PC-9 (cell line): Measurements from ENCODE around the gene PHLDB2. TPM values are rescaled to one million over a fixed set of nuclear protein-coding genes. Genes with fewer than 3 reads are reported as not detected.

Source experiments
- BruUV-seq: library from RNA; stranded (reverse); fragments of 400-500 nt; replicated peaks from 2 replicates; lab custom pipeline; 2021; lab: Mats Ljungman, UMichigan
- CTCF ChIA-PET: fragments of 300-600 bp; sonication (Branson Sonifier 250); formaldehyde crosslinking; loops from one replicate; lab custom pipeline; 2022; ENCODE audit warnings: antibody characterized with exemption; lab: Charles Lee
- POLR2A ChIA-PET: fragments of 300-600 bp; sonication (Branson Sonifier 250); formaldehyde crosslinking; loops from one replicate; lab custom pipeline; 2022; ENCODE audit warnings: antibody characterized with exemption; ENCODE audit not compliant: unreplicated experiment; lab: Charles Lee
- DNase-seq, 2 experiments: peaks; one replicate each; pipeline versions ENCODE4 v3.0.0 to v3.0.0-alpha.2; 2015 to 2022; ENCODE audit warnings: mixed read lengths in 1 of 2
- H2AFZ ChIP-seq: fragments of 200-600 bp; sonication (generic); 2 replicates; pipeline ENCODE4 v1.8.1; 2017; ENCODE audit warnings: antibody characterized with exemption
- H3F3A ChIP-seq: fragments of 200-600 bp; sonication (generic); 2 replicates; pipeline ENCODE4 v1.8.1; 2017; ENCODE audit warnings: antibody characterized with exemption, mild to moderate bottlenecking, low read depth; ENCODE audit not compliant: insufficient read depth
- H3K27ac ChIP-seq: fragments of 200-600 bp; sonication (generic); 2 replicates; pipeline ENCODE4 v1.6.1; 2016; ENCODE audit warnings: mixed run types
- H3K27me3 ChIP-seq: fragments of 200-600 bp; sonication (generic); 2 replicates; pipeline ENCODE4 v1.6.1; 2016; ENCODE audit warnings: low read depth, mixed run types; ENCODE audit not compliant: insufficient read depth
- H3K36me3 ChIP-seq: fragments of 200-600 bp; sonication (generic); 2 replicates; pipeline ENCODE4 v1.6.1; 2016; ENCODE audit warnings: low read depth, mixed run types
- H3K4me1 ChIP-seq: fragments of 200-600 bp; sonication (generic); replicated peaks from 2 replicates; pipeline ENCODE4 v1.6.1; 2016; ENCODE audit warnings: mixed run types; ENCODE audit not compliant: insufficient read depth
- H3K4me2 ChIP-seq: fragments of 200-600 bp; sonication (generic); 2 replicates; pipeline ENCODE4 v1.6.1; 2017; ENCODE audit warnings: mixed run types
- H3K4me3 ChIP-seq: fragments of 200-600 bp; sonication (generic); 2 replicates; pipeline ENCODE4 v1.6.1; 2016; ENCODE audit warnings: mixed run types
- H3K79me2 ChIP-seq: fragments of 200-600 bp; sonication (generic); 2 replicates; pipeline ENCODE4 v1.6.1; 2017; ENCODE audit warnings: low read depth, mixed run types
- H3K9me2 ChIP-seq: fragments of 200-600 bp; sonication (generic); 2 replicates; pipeline ENCODE4 v1.8.1; 2017; ENCODE audit warnings: mild to moderate bottlenecking; ENCODE audit not compliant: insufficient read depth
- H3K9me3 ChIP-seq: fragments of 200-600 bp; sonication (generic); 2 replicates; pipeline ENCODE4 v1.8.1; 2016; ENCODE audit warnings: low read depth; ENCODE audit not compliant: insufficient read depth
- H4K20me1 ChIP-seq: fragments of 200-600 bp; sonication (generic); 2 replicates; pipeline ENCODE4 v1.8.1; 2017; ENCODE audit not compliant: insufficient read depth
- EZH2 ChIP-seq: fragments of 200-600 bp; sonication (generic); IDR thresholded peaks from 2 replicates; pipeline ENCODE4 v1.8.0; 2017; ENCODE audit warnings: antibody characterized with exemption, low read depth
- intact Hi-C: fragments of 100-400 bp; cut with micrococcal nuclease; formaldehyde crosslinking; loops from one replicate; pipeline ENCODE4 v1.10.0; 2022; ENCODE audit not compliant: unreplicated experiment
- total RNA-seq: library from RNA; stranded (reverse); gene quantifications from 2 replicates; pipeline ENCODE4 v1.2.3, GENCODE V29; 2021
- TF ChIP-seq, protein P1 (sequence below): fragments of 200-600 bp; sonication (generic); conservative IDR thresholded peaks from 2 replicates; pipeline ENCODE4 v1.6.1; 2017; ENCODE audit warnings: mixed run types, antibody characterized with exemption, mild to moderate bottlenecking, moderate library complexity

The PHLDB2 gene
- total RNA-seq, 1 experiment from 2014 or later = 42.7 TPM

DNA sequence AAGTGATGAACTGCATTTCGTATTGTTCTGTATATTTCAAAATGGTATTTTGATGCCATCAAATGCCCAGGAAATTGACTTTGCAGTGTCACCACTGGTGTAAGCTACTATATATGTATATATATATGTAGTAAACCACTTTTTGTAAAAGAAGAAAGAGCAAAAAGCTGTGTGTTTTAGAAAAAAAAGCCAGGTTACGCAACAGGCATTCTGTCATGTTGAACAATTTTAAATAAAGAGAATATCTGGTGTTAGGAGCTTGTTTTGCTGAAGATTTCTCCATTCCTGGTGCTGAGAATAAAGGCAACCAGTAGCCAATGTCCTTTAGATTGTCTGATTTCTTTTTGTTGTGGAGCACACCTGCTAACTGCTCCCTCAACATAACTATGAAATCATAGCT, 116.1 kb downstream of the PHLDB2 start:
- CTCF ChIA-PET = interaction anchor here (0.6 kb wide), 1 partner anchor 259 kb away, joined by 3 read pairs; no protein-coding TSS in a partner anchor
- POLR2A ChIA-PET = no interaction called here
- no peak overlapping the region for H3K4me2 ChIP-seq
- no TSS peak for BruUV-seq
- H3K4me3 ChIP-seq = no peak overlapping the region
- H3K27me3 ChIP-seq = no peaks in the 10 kb centered on the region
- no peaks in the 10 kb centered on the region for H3K9me2 ChIP-seq
- intact Hi-C loops = no loop called here
- H3K27ac ChIP-seq = no peak overlapping the region
- no peaks in the 10 kb centered on the region for H4K20me1 ChIP-seq
- H2AFZ ChIP-seq = no peak overlapping the region
- peaks cover 13% of the 10 kb centered on the region for H3K79me2 ChIP-seq
- TF ChIP-seq EZH2 = no peak
- peaks cover 40% of the 10 kb centered on the region for H3K36me3 ChIP-seq
- peaks cover 61% of the 10 kb centered on the region for H3F3A ChIP-seq
- peaks cover 16% of the 10 kb centered on the region for H3K4me1 ChIP-seq
- DNase-seq = no peak
- no peaks in the 10 kb centered on the region for H3K9me3 ChIP-seq

DNA sequence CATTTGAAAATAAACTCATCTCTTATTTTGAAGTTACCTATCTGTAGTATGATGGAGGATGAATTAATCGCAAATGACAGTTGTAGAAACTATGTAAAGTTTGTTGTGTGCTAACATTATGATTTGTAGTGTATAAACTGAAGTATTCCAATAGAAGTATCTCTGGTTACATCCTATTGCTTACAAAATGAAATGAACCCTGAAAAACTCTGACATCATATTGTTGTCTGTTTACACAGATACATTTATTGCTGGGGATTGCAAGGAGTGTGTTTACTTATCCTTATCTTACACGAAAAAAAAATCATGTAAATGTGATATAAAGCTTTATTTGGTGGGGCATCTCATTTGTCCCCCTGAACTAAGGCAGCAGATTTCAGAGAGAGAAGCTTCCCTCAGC, 117.2 kb downstream of the PHLDB2 start:
- Histone ChIP-seq H3K36me3 (peaks cover 31% of the 10 kb centered on the region), H2AFZ (no peak overlapping the region), H3K9me2 (no peaks in the 10 kb centered on the region), H3K4me3 (no peak overlapping the region), H3K4me2 (no peak overlapping the region), H3K79me2 (peaks cover 24% of the 10 kb centered on the region), H3K27me3 (no peaks in the 10 kb centered on the region), H3K27ac (0 out of 2 replicates have a peak overlapping the region, but pooled peaks have one; percentile 2), H3K9me3 (no peaks in the 10 kb centered on the region), H3F3A (peaks cover 56% of the 10 kb centered on the region), H3K4me1 (peaks cover 24% of the 10 kb centered on the region), H4K20me1 (no peaks in the 10 kb centered on the region)
- CTCF ChIA-PET = interaction anchor here (0.5 kb wide), 1 partner anchor 167 kb away, joined by 4 read pairs; no protein-coding TSS in a partner anchor
- POLR2A ChIA-PET = no interaction called here
- TF ChIP-seq, protein P1, sequence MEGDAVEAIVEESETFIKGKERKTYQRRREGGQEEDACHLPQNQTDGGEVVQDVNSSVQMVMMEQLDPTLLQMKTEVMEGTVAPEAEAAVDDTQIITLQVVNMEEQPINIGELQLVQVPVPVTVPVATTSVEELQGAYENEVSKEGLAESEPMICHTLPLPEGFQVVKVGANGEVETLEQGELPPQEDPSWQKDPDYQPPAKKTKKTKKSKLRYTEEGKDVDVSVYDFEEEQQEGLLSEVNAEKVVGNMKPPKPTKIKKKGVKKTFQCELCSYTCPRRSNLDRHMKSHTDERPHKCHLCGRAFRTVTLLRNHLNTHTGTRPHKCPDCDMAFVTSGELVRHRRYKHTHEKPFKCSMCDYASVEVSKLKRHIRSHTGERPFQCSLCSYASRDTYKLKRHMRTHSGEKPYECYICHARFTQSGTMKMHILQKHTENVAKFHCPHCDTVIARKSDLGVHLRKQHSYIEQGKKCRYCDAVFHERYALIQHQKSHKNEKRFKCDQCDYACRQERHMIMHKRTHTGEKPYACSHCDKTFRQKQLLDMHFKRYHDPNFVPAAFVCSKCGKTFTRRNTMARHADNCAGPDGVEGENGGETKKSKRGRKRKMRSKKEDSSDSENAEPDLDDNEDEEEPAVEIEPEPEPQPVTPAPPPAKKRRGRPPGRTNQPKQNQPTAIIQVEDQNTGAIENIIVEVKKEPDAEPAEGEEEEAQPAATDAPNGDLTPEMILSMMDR = no peak
- no peak for TF ChIP-seq EZH2
- intact Hi-C loops = no loop called here
- no TSS peak for BruUV-seq
- no peak for DNase-seq

DNA sequence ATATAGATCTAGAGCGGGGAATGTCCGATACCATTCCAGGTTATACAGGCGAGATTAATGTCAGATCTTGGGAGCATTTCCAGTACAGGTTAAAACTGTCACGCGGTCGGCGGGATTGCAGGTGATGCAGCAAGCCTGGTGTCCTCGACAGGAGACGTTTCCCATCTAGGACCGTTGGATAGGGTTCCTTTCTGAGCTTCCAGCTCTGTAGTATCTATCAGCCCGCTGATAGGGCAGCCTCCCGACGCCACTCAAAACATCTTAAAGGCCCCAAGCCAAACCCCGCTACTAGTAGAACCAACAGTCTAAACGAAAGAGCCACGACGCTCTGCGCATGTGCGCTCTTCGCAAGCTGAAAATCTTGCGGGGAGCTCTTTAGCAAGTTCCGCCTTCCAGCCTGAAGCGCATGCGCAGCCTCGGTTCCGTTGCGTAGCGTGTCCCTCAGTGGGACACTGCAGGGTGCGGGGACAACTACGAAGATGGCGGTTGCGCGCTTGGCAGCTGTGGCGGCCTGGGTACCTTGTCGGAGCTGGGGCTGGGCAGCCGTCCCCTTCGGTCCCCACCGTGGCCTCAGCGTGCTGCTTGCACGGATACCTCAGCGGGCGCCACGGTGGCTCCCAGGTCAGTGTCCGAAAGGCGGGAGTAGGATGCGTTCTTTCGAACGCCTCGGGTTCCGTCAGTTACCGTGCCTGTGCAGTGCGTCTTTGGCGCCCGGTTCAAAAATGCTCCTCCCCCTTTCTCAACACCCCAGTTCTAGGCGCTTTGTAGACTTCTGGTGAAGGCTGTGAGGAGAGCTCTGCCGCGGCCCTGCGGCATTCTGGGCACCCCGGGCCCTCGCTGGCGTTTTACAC, 119.7 kb downstream of the PHLDB2 start, which contains the start of gene ABHD10:
ABHD10 (plus strand) TSS at position 444 of the 851 bp plus-strand sequence; CDS start at position 480, 36 bp downstream.
- peaks cover 36% of the 10 kb centered on the region for H3F3A ChIP-seq
- no peaks in the 10 kb centered on the region for H3K9me3 ChIP-seq
- TF ChIP-seq, protein P1 = no peak
- TF ChIP-seq EZH2 = no peak
- DNase-seq = peak; percentile 95 to 96
- H4K20me1 ChIP-seq = no peaks in the 10 kb centered on the region
- H3K27me3 ChIP-seq = no peaks in the 10 kb centered on the region
- no peaks in the 10 kb centered on the region for H3K9me2 ChIP-seq
- peaks cover 38% of the 10 kb centered on the region for H3K79me2 ChIP-seq
- intact Hi-C loops = no loop called here
- ChIA-PET CTCF (interaction anchor here (0.5 to 1.7 kb wide), 11 partner anchors 9 to 310 kb away, joined by 3 to 9 read pairs (median 5); no protein-coding TSS in a partner anchor), POLR2A (interaction anchor here (0.5 to 1.9 kb wide), 21 partner anchors 8 to 993 kb away, joined by 3 to 22 read pairs (median 5); partner anchors contain the start of genes PHLDB2 and ZBED2)
- H3K4me2 ChIP-seq = peak within 1 kb of the TSS; percentile 83
- peak within 1 kb of the TSS; percentile 62 for H3K27ac ChIP-seq
- TSS peak; percentile 78 for BruUV-seq
- peaks cover 35% of the 10 kb centered on the region for H3K36me3 ChIP-seq
- H3K4me3 ChIP-seq = peak within 1 kb of the TSS; percentile 80
- peaks cover 30% of the 10 kb centered on the region for H3K4me1 ChIP-seq
- peak within 1 kb of the TSS; percentile 94 for H2AFZ ChIP-seq
